Urinary bladder (tissue), 4 donors: Measurements from ENCODE around the gene LDLRAD4. TPM values are rescaled to one million over a fixed set of nuclear protein-coding genes. Genes with fewer than 3 reads are reported as not detected.
"Not testable (repeated sequence)": the region's sequence is repeated elsewhere in the genome, so short reads cannot be mapped to it uniquely, and the experiment has no call there.

Source experiments
- DNase-seq: peaks from one replicate; pipeline ENCODE4 v3.0.0-alpha.2; 2015; ENCODE audit errors: extremely low spot score
- H3K27ac ChIP-seq: one replicate; pipeline ENCODE4 v1.5.1; 2013; ENCODE audit warnings: low read depth, mild to moderate bottlenecking, moderate library complexity
- H3K36me3 ChIP-seq: one replicate; pipeline ENCODE4 v1.6.1; 2013; ENCODE audit warnings: mild to moderate bottlenecking, moderate library complexity; ENCODE audit not compliant: insufficient read depth
- H3K4me1 ChIP-seq: one replicate; pipeline ENCODE4 v1.6.1; 2013; ENCODE audit warnings: mild to moderate bottlenecking, moderate library complexity; ENCODE audit not compliant: insufficient read depth
- H3K4me3 ChIP-seq: one replicate; pipeline ENCODE4 v1.5.1; 2013; ENCODE audit warnings: low read depth, low read length
- WGBS: extraction: QIAGEN DNeasy Blood & Tissue Kit; methylation state at CpG from one replicate; pipeline ENCODE4 v1.1.7; 2013; 5-methylcytosine and 5-hydroxymethylcytosine counted together
- polyA plus RNA-seq: library from polyadenylated mRNA; stranded (reverse); fragments of 200-250 nt; gene quantifications from one replicate; pipeline ENCODE4 v1.2.3, GENCODE V29; 2013
- small RNA-seq: library from RNA; depleted of rRNA; stranded (forward); fragments of <200 nt; gene quantifications from one replicate; pipeline ENCODE3, GENCODE V24; 2014
- total RNA-seq: library from RNA; depleted of rRNA; stranded (reverse); fragments of >200 nt; gene quantifications from one replicate; pipeline ENCODE4 v1.2.3, GENCODE V29; 2014
- donor health status: healthy with polysubstance abuse.
- donor health status: healthy.

Gene LDLRAD4
- total and polyA plus RNA-seq, 2 donors, result 13.8 to 52.3 TPM

DNA sequence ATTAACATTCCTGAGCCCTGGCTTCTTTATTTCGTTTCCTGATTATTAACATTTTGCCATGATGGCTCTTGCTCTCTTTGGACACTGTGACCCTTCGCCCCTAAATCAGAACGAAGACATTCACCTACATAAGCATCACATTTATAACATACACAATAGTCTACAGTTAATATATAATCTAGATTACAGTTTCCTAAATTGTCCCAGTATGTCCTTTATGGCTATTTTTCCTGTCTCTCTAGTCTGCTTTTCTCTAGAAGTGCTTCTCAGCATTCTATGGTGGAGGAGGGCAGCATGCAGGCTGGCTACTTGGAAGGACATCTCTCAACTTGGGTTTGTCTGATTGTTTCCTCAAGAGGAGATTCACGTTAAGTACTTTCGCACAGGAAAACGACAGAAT is 457.9 kb downstream of the LDLRAD4 start:
- no peak for DNase-seq
- WGBS, result 90% methylated on average over 6 of the region's 6 CpGs
- Histone ChIP-seq H3K4me3 (no peak overlapping the region), H3K4me1 (no peaks in the 10 kb centered on the region), H3K36me3 (no peaks in the 10 kb centered on the region), H3K27ac (no peak overlapping the region)

DNA sequence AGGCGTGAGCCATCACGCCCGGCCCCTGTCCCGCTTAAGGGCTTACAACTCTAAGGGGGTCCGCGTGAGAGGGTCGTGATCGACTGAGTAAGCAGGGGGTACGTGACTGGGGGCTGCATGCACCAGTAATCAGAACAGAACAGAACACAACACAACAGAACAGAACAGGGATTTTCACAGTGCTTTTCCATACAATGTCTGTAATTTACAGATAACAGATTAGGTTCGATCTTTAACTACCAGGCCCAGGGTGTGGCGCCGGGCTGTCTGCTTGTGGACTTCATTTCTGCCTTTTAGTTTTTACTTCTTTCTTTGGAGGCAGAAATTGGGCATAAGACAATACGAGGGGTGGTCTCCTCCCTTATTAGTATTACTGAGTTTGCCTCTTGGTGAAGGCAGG is 458.8 kb downstream of the LDLRAD4 start:
- H3K36me3 ChIP-seq, H3K27ac ChIP-seq, H3K4me1 ChIP-seq, H3K4me3 ChIP-seq, DNase-seq: not testable (repeated sequence)
- 98% methylated on average over 13 of the region's 13 CpGs for WGBS

DNA sequence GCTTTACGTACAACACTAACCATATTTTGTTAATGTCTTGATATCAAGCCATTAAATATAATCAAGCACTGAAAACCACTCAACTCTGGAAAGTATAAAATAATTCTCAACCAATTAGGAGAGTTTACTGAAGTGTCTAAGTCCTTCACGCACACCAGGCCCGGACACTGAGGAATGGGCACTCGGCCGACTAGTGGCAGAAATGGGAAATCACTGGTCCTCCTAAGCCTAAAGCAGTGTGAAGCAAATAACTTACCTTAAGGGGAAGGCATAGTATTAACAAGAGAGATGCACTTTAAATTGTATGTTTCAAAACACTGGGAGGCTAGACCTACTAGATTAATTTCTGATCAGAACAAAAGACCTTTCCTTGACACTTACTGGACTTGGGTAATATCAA is 462.1 kb downstream of the LDLRAD4 start:
- H3K27ac ChIP-seq, result no peak overlapping the region
- DNase-seq, result no peak
- no peaks in the 10 kb centered on the region for H3K36me3 ChIP-seq
- H3K4me3 ChIP-seq, result no peak overlapping the region
- WGBS, result 74% methylated on average over 5 of the region's 5 CpGs
- H3K4me1 ChIP-seq, result no peaks in the 10 kb centered on the region

DNA sequence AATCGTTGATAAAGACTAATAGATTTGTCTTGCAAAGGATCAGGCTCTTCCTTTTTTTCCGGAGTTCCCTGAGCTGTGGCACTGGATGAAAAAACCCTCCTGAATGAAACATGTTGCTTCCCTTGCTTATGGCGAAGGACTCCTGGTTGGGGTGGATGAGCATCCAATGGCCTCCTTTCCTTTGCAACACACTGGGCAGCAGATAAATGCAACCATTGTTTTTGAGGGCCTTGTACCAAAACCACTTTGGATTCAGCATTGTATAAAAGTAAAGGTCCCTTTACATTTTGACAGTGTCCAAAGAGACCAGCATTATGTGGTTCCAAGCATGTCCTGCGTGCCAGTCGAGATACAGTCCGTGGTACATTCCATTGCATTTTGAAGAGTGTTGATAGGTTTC is 463.1 kb downstream of the LDLRAD4 start:
- no peak overlapping the region for H3K27ac ChIP-seq
- WGBS, result 94% methylated on average over 6 of the region's 6 CpGs
- no peaks in the 10 kb centered on the region for H3K4me1 ChIP-seq
- no peak for DNase-seq
- no peak overlapping the region for H3K4me3 ChIP-seq
- no peaks in the 10 kb centered on the region for H3K36me3 ChIP-seq

DNA sequence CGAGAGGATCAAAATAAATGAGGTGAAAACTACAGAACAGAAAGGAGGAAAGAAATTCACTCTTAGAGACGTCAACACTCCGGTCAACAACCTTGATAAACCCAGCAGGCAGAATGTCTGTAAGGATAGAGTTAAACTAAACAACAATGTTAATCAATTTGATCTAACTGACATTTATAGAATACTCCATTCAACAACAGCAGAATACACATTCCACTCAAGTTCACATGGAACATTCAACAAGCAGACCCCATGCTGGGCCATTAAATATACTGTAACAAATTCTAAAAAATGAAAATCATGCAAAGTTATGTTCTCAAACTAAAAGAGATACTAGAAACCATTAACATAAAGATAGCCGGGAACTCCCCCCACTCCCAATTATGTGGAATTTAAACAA is 466.0 kb downstream of the LDLRAD4 start:
- 78% methylated on average over 4 of the region's 4 CpGs for WGBS
- H3K36me3 ChIP-seq, result no peaks in the 10 kb centered on the region
- no peak overlapping the region for H3K27ac ChIP-seq
- no peak overlapping the region for H3K4me3 ChIP-seq
- DNase-seq, result no peak
- no peaks in the 10 kb centered on the region for H3K4me1 ChIP-seq

DNA sequence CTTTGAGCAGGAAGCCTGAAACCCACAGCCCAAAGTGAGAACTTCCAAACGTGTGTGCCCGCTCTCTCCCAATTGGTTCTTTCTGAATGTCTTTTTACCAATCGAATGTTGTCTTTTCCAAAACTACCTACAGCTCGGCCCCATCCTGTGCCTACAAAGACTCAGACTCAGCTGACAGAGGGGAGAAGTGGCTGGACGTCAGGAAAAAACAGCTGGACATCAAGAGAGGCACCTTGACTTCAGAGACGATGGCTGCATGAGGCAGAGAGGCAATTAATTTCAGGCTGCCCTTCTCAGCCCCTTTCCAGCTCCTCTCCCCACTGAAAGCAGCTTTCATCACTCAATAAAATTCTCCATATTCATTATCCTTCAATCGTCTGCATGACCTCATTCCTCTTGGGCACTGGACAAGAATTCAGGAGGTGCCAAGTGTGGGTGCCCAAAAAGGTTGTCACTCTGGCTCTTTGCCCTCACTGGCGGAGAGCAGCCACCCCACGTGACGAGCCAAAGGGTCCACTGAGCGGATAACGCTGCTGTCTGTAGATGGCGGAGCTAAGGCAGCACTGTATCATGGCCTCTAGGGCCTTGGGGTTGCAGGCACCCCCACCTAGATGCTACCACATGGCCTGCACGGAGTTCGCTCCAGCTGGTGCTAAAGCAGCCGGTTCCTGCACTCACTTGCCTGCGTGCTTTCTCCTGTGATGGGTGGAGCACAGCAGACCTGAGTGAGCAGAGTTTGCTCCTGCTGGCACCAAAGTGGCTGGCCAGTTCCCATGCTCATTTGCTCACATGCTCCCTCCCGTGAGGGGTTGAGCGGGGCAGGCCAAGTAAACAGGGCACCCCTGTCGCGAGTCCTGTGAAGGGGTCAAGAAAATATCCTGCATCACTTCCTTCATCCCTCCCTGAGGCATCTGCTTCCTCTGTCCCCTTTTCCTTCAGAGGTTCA is 469.9 kb downstream of the LDLRAD4 start:
- no peaks in the 10 kb centered on the region for H3K36me3 ChIP-seq
- no peak overlapping the region for H3K4me3 ChIP-seq
- H3K27ac ChIP-seq, result no peak overlapping the region
- no peaks in the 10 kb centered on the region for H3K4me1 ChIP-seq
- WGBS, result 92% methylated on average over 21 of the region's 21 CpGs
- no peak for DNase-seq

DNA sequence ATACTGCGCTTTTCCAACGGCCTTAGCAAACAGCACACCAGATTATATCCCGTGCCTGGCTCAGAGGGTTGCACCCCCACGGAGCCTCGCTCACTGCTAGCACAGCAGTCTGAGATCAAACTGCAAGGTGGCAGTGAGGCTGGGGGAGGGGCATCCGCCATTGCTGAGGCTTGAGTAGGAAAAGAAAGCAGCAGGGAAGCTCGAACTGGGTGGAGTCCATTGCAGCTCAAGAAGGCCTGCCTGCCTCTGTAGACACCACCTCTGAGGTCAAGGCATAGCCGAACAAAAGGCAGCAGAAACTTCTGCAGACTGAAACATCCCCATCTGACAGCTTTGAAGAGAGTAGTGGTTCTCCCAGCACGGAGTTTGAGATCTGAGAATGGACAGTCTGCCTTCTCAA is 471.5 kb downstream of the LDLRAD4 start:
- not testable (repeated sequence) for DNase-seq, H3K4me1 ChIP-seq, H3K4me3 ChIP-seq, H3K27ac ChIP-seq, H3K36me3 ChIP-seq
- WGBS, result 98% methylated on average over 9 of the region's 9 CpGs

DNA sequence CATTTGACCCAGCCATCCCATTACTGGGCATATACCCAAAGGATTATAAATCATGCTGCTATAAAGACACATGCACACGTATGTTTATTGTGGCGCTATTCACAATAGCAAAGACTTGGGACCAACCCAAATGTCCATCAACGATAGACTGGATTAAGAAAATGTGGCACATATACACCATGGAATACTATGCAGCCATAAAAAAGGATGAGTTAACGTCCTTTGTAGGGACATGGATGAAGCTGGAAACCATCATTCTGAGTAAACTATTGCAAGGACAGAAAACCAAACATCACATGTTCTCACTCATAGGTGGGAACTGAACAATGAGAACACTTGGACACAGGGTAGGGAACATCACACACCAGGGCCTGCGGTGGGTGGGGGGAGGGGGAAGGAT is 476.8 kb downstream of the LDLRAD4 start:
- 86% methylated on average over 5 of the region's 5 CpGs for WGBS
- DNase-seq, result not testable (repeated sequence)

DNA sequence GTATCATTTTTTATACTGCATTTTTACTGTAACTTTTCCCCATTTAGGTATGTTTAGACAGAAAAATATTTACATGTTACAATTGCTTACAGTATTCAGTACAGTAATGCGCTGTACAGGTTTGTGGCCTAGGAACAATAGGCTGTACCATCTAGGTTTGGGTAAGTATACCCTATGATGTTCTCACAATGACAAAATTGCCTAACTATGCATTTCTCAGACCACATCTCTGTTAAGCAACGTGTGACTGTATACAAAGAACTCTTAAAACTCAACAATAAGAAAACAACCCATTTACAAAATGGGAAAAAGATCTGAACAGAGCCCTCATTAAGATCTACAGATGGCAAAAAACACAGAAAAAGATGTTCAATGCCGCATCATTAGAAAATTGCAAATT is 478.4 kb downstream of the LDLRAD4 start:
- Histone ChIP-seq H3K36me3 (no peaks in the 10 kb centered on the region), H3K27ac (no peak overlapping the region), H3K4me1 (no peaks in the 10 kb centered on the region), H3K4me3 (no peak overlapping the region)
- 94% methylated on average over 3 of the region's 3 CpGs for WGBS
- no peak for DNase-seq

More for the DNA sequence above, 476.8 kb downstream of the LDLRAD4 start:
- not testable (repeated sequence) for H3K4me3 ChIP-seq, H3K27ac ChIP-seq, H3K4me1 ChIP-seq, H3K36me3 ChIP-seq

DNA sequence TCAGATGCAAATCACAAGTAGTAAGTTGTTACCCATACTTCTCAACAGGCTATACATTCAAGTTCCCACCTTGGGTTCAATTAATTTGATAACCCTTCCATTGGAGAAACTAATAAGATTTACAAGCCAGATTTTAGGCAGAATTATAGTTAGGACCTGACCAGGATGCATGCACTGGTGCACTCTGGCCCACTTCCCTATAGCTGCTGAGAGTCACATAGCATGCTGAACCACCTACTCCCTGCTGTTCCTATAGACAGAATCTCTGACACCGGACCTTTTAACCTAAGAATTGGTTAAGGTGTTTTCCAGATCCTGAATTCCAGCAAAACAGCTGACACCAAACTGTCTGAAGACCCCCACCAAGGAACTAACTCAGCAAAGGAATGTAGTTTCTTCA is 481.6 kb downstream of the LDLRAD4 start:
- H3K36me3 ChIP-seq, result no peaks in the 10 kb centered on the region
- H3K4me1 ChIP-seq, result no peaks in the 10 kb centered on the region
- DNase-seq, result no peak
- H3K27ac ChIP-seq, result no peak overlapping the region
- 98% methylated on average over 1 of the region's 1 CpG for WGBS
- no peak overlapping the region for H3K4me3 ChIP-seq

Small RNAs within 50 kb of the gene (small RNA-seq; reads per million reads assigned to genes)
- gene MIR4526 (not detected), gene MIR5190 (not detected)

Other genes with a start within 250 kb of the LDLRAD4 start
- gene CEP192, start 227.4 kb upstream of the LDLRAD4 start, total RNA-seq, result 69.8 TPM
- 12.8 TPM for gene CEP192, start 227.4 kb upstream of the LDLRAD4 start, polyA plus RNA-seq